NB4 (cell line): ENCODE data around the gene TOGARAM2.

Experiments used
- POLR2A ChIP-seq: IDR thresholded peaks from 2 replicates; pipeline ENCODE4 v1.6.1; 2011; ENCODE audit warnings: mild to moderate bottlenecking; ENCODE audit not compliant: insufficient read length; ENCODE audit errors: extremely low read depth
- TF ChIP-seq, protein P1 (sequence below): IDR thresholded peaks from one replicate; pipeline ENCODE4 v1.5.1; 2012; ENCODE audit warnings: low read depth, low read length
- TF ChIP-seq, protein P2 (sequence below): IDR thresholded peaks from 2 replicates; pipeline ENCODE4 v1.6.1; 2011; ENCODE audit warnings: low read depth, low read length

DNA sequence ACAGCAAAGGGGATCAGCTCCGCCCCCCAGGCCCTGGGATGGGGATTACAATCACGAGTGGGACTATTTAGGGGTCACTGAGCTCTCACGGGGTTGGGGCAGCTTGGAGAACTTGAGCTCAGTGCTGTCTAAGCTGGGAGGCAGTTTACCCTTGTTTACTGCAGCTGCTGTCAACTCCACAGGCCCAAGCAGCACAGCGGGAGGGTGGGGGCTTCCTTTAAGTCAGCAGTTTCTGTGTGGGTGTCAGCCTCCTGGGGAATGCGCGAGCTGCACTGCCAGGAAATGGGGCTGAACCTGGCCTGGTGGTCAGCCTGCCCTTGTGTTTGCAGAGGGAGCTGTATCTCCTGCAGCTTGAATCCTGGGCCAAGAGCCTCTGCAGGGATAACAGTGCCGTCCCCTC lies 29.8 kb downstream of the TOGARAM2 start:
- TF ChIP-seq, protein P1, sequence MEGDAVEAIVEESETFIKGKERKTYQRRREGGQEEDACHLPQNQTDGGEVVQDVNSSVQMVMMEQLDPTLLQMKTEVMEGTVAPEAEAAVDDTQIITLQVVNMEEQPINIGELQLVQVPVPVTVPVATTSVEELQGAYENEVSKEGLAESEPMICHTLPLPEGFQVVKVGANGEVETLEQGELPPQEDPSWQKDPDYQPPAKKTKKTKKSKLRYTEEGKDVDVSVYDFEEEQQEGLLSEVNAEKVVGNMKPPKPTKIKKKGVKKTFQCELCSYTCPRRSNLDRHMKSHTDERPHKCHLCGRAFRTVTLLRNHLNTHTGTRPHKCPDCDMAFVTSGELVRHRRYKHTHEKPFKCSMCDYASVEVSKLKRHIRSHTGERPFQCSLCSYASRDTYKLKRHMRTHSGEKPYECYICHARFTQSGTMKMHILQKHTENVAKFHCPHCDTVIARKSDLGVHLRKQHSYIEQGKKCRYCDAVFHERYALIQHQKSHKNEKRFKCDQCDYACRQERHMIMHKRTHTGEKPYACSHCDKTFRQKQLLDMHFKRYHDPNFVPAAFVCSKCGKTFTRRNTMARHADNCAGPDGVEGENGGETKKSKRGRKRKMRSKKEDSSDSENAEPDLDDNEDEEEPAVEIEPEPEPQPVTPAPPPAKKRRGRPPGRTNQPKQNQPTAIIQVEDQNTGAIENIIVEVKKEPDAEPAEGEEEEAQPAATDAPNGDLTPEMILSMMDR = no peak
- no peak for TF ChIP-seq POLR2A
- TF ChIP-seq, protein P2, sequence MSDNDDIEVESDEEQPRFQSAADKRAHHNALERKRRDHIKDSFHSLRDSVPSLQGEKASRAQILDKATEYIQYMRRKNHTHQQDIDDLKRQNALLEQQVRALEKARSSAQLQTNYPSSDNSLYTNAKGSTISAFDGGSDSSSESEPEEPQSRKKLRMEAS = peak; percentile 30; the same call in 1 of the 2 replicates
